Type B pancreatic cell (in vitro differentiated cells): ENCODE results near the gene MIER2. TPM values are rescaled to one million over a fixed set of nuclear protein-coding genes. Genes with fewer than 3 reads are reported as not detected.

Source experiments
- DNase-seq: peaks from one replicate; pipeline ENCODE4 v3.0.0; 2021; ENCODE audit warnings: mixed read lengths; ENCODE audit not compliant: unreplicated experiment; ENCODE audit errors: extremely low spot score
- H3K27ac Mint-ChIP-seq: 2 replicates; pipeline ENCODE4 v1.8.0; 2021; ENCODE audit warnings: mild to moderate bottlenecking, mixed read lengths
- H3K27me3 Mint-ChIP-seq: 2 replicates; pipeline ENCODE4 v1.8.0; 2021; ENCODE audit warnings: mixed read lengths
- H3K36me3 Mint-ChIP-seq: 2 replicates; pipeline ENCODE4 v1.8.0; 2021; ENCODE audit warnings: mixed read lengths
- H3K4me1 Mint-ChIP-seq: one replicate; pipeline ENCODE4 v1.8.0; 2021; ENCODE audit warnings: mixed read lengths; ENCODE audit not compliant: unreplicated experiment
- H3K4me3 Mint-ChIP-seq: 2 replicates; pipeline ENCODE4 v1.8.0; 2021; ENCODE audit warnings: mild to moderate bottlenecking, mixed read lengths
- H3K9me3 Mint-ChIP-seq: 2 replicates; pipeline ENCODE4 v1.8.0; 2021; ENCODE audit warnings: mixed read lengths
- CTCF ChIP-seq: fragments of 200-600 bp; sonication (generic); conservative IDR thresholded peaks from 2 replicates; pipeline ENCODE4 v1.5.0; 2021; ENCODE audit warnings: antibody characterized with exemption, mild to moderate bottlenecking
- total RNA-seq: library from RNA; stranded (reverse); gene quantifications from 2 replicates; pipeline ENCODE4 v1.2.1, GENCODE V29; 2021; ENCODE audit warnings: low replicate concordance

Gene MIER2
- total RNA-seq, 1 donor from 2014 or later, result 42.3 TPM

- no peak for TF ChIP-seq CTCF
- no peak for DNase-seq
- Mint-ChIP-seq H3K9me3 (peaks cover 12% of the 10 kb centered on the region), H3K27ac (no peak overlapping the region), H3K27me3 (peaks cover 20% of the 10 kb centered on the region), H3K36me3 (peaks cover 3% of the 10 kb centered on the region), H3K4me1 (no peaks in the 10 kb centered on the region), H3K4me3 (no peak overlapping the region)
Measured at GRCh38 chr19:355134-355533, 10.5 kb upstream of the MIER2 start.

- no peak for TF ChIP-seq CTCF
- Mint-ChIP-seq H3K9me3 (peaks cover 12% of the 10 kb centered on the region), H3K27ac (no peak overlapping the region), H3K36me3 (peaks cover 3% of the 10 kb centered on the region), H3K27me3 (peaks cover 13% of the 10 kb centered on the region), H3K4me3 (no peak overlapping the region), H3K4me1 (no peaks in the 10 kb centered on the region)
- no peak for DNase-seq
Measured at GRCh38 chr19:351976-352625, 7.5 kb upstream of the MIER2 start.

- H3K9me3 Mint-ChIP-seq, result peaks cover 9% of the 10 kb centered on the region
Measured at GRCh38 chr19:347946-348861, 3.6 kb upstream of the MIER2 start.

GRCh38 chr19:345320-345879 is 804 bp upstream of the MIER2 start:
- no peak for TF ChIP-seq CTCF
- Mint-ChIP-seq H3K27me3 (peaks cover 6% of the 10 kb centered on the region), H3K9me3 (peaks cover 3% of the 10 kb centered on the region), H3K4me1 (peaks cover 32% of the 10 kb centered on the region), H3K27ac (peak overlapping the region; percentile 44), H3K4me3 (peak overlapping the region; percentile 85), H3K36me3 (peaks cover 18% of the 10 kb centered on the region)
- DNase-seq, result no peak

More at GRCh38 chr19:347946-348861, 3.6 kb upstream of the MIER2 start:
- Mint-ChIP-seq H3K4me3 (no peak overlapping the region), H3K36me3 (peaks cover 5% of the 10 kb centered on the region), H3K27me3 (peaks cover 10% of the 10 kb centered on the region), H3K4me1 (peaks cover 9% of the 10 kb centered on the region), H3K27ac (no peak overlapping the region)
- TF ChIP-seq CTCF, result peak; percentile 28
- DNase-seq, result no peak

GRCh38 chr19:343941-344624 is 513 bp downstream of the MIER2 start:
- DNase-seq, result no peak
- peaks cover 6% of the 10 kb centered on the region for H3K27me3 Mint-ChIP-seq
- peaks cover 34% of the 10 kb centered on the region for H3K4me1 Mint-ChIP-seq
- peak overlapping the region; percentile 89 for H3K4me3 Mint-ChIP-seq
- peak overlapping the region; percentile 78 for H3K27ac Mint-ChIP-seq
- no peak for TF ChIP-seq CTCF
- peaks cover 3% of the 10 kb centered on the region for H3K9me3 Mint-ChIP-seq
- H3K36me3 Mint-ChIP-seq, result peaks cover 29% of the 10 kb centered on the region
